GM19397 (cell line): ENCODE data around the gene MAP3K19.
"Not testable (repeated sequence)": the region's sequence is repeated elsewhere in the genome, so short reads cannot be mapped to it uniquely, and the experiment has no call there.

Experiments used
- ATAC-seq: cut with Tn5 transposase; IDR thresholded peaks from one replicate; pipeline ENCODE4 v1.9.1; 2021; ENCODE audit warnings: mild to moderate bottlenecking, moderate library complexity; ENCODE audit not compliant: unreplicated experiment

Gene MAP3K19

GRCh38 chr2:135052042-135052876, 5.0 kb upstream of the MAP3K19 start, which contains the start of gene RAB3GAP1:
RAB3GAP1 (plus strand) TSS chr2:135052292; CDS start chr2:135052308, 16 bp downstream.
- peak; percentile 82 for ATAC-seq

GRCh38 chr2:135050684-135051083, 3.4 kb upstream of the MAP3K19 start:
- ATAC-seq, result no peak

DNA sequence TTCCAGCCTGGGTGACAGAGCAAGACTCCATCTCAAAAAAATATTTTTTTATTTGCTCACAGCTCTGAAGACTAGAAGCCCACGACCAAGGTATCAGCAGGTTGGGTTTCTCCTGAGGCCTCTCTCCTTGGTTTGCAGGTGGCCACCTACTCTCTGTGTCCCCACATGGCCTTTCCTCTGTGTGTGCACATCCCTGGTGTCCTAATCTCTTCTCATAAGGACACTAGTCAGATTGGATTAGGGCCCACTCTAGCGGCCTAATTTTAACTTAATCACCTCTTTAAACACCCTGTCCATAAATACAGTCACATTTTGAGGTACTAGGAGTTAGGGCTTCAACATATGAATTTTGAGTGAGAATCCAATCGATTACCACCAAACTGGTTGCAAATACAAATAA, 2.9 kb upstream of the MAP3K19 start:
- ATAC-seq, result no peak

- no peak for ATAC-seq
Measured at GRCh38 chr2:135048122-135048521, 875 bp upstream of the MAP3K19 start.

DNA sequence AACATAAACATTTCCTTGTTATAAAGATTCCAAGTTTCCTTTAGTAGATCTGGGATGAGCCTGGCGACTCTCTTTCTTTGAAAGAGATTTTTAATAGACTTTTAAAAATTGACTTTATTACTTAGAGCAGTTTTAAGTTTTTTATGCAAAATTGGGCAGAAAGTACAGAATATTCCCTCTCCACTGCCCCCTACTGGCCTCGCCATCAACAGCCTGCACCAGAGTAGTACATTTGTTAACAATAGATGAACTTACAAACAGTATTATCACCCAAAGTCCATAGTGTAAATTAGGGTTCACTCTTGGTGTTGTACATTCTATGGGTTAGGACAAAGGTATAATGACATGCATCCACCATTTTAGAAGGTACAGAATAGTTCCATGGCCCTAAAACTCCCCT, 3.9 kb downstream of the MAP3K19 start:
- no peak for ATAC-seq

- ATAC-seq, result no peak
Measured at GRCh38 chr2:135037831-135038230, 9.4 kb downstream of the MAP3K19 start.

DNA sequence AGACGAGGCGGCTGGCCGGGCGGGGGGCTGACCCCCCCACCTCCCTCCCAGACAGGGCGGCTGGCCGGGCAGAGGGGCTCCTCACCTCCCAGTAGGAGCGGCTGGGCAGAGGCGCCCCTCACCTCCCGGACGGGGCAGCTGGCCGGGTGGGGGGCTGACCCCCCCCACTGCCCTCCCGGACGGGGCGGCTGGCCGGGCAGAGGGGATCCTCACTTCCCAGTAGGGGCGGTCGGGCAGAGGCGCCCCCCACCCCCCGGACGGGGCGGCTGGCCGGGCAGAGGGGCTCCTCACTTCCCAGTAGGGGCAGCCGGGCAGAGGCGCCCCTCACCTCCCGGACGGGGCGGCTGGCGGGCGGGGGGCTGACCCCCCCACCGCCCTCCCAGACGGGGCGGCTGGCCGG, 14.0 kb downstream of the MAP3K19 start:
- not testable (repeated sequence) for ATAC-seq

GRCh38 chr2:135030826-135031225, 16.4 kb downstream of the MAP3K19 start:
- no peak for ATAC-seq

DNA sequence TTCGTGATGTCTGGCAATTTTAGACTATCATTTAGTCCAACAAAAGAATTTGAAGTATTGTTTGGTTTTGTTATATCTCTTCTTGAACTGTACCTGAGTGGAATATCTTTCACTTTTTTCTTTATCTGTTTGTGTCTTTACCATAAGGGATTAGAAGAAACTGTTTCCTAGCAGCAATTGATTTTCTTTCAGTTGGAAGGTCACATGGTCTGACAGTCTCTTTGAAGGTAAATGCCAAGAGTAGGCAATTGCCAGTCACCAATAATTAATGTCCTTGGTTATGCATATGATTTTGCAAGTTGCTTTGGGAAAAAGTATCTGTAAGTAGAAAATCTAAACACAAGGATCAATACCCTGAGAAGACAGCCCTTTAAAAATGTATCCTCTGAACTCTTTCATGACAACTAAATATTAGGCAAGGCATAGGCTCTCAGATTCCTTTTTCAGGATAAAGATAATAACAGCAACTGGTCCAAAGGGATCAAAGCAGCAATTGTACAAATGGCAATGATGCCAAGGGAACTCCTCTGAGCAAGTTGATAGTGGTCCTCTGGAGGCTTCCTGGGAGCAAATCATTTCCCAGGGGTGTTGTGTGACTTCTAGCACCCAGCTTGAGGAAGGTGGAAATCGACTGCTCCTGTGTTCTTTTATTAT, 17.6 kb downstream of the MAP3K19 start:
- no peak for ATAC-seq

- ATAC-seq, result no peak
Measured at GRCh38 chr2:135023886-135024485, 23.3 kb downstream of the MAP3K19 start.

GRCh38 chr2:135022952-135023880, 24.0 kb downstream of the MAP3K19 start:
- ATAC-seq, result no peak

DNA sequence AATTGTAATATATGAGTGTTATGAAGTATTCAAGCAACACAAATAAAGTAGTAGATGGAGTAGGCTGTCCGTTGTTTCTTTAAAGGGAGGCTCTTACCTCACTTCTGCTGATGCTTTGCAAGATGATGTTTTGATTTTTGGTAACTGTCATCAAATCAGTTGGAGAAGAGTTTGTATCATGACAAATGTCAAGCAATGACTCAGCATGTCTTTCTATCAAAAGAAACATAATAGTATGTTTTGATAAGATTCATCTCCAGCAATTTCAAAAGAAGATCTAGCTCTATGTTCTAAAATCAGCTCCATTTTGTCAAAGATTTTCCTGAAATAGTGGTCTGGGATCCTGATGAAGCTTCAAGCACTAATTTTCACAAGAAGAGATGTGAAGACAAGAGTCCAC, 25.6 kb downstream of the MAP3K19 start:
- ATAC-seq, result no peak

GRCh38 chr2:135011633-135012032, 35.6 kb downstream of the MAP3K19 start:
- ATAC-seq, result no peak

GRCh38 chr2:135010200-135010942, 36.9 kb downstream of the MAP3K19 start:
- ATAC-seq, result no peak

DNA sequence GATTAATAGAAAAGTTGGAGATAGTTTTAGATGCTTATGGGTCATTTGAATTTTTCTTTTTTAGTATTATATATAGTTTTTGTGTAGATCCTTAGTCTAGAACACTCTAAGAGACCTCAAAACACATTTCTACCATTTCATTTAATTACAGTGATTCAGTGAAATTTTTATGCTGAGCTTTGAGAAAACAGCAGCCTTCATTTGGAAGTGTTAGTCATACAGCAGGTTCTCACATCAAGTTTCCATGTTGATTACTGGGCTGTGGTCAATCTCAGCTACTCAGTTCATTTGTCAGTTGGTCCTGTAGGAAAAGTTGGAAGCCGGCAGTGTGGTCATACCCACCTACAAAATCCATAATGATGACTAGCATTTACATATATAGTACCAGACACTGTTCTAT, 37.9 kb downstream of the MAP3K19 start:
- no peak for ATAC-seq

DNA sequence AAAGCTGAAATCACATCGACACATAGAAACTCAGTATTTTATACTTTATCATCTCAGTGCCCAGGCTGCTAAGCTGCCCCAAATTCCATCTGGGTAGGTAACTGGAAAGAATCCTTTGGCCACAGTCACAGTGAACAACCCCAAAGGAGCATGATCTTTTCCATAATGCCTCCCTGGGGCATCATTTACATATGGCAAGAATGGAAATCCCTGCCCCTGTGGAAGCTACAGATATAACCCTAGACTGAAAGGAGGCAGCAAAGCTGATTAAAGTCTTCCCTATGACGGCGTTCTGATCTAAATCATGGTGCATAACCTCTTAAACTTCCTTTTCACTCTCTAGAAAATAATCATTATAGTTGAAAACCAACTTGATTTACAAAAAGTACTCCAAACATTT, 41.5 kb downstream of the MAP3K19 start:
- no peak for ATAC-seq

GRCh38 chr2:135004005-135004746, 43.1 kb downstream of the MAP3K19 start:
- ATAC-seq, result peak; percentile 83

DNA sequence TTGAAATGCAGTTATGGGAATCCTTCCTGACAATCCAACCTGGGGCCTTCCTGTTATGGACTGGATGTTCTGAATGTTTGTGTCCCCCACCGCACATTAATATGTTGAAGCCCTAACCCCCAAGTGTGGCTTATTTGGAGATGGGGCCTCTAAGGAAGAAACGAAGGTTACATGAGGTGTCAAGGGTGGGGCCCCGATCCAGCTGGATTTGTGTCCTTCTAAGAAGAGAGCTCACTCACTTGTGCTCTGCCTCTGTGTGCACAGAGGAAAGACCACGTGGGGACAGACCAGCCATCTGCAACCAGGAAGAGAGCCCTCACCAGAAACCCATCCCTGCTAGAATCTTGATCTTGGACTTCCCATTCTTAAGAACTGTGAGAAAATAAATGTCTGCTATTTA, 44.4 kb downstream of the MAP3K19 start:
- no peak for ATAC-seq

GRCh38 chr2:134999521-134999920, 47.7 kb downstream of the MAP3K19 start:
- ATAC-seq, result no peak
